ENCODE measurements around the gene AKAP10. TPM values are rescaled to one million over a fixed set of nuclear protein-coding genes. Genes with fewer than 3 reads are reported as not detected.

AKAP10 gene
- total and polyA plus RNA-seq, 2 of the 4 experiments (the other 2 are of a cell fraction), result 12.7 to 18.6 TPM

DNA sequence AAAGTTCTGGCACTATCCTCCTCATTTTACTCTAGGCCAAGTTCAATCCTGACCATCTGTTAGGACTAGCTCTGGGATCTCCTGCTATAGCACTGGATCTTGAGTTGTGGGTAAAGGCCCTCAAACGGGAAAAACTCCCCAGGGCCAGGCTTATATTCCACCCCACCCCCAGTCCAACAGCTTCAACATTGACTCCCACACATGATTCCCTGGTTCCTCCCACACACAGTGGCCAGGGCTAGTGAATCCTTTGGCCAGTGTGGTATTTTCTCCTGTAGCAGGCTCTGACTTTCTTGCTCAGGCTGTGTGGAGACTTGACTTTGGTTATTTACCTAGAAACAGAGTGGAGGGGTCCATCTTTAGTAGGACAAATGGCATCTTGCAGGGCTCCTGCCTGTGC lies 10.3 kb upstream of the AKAP10 start (continued):
- TF ChIP-seq SMC3 (IDR thresholded peaks at IDR 0.05; ENCODE audit: low read depth, low read length), result no peak
- TF ChIP-seq NFE2L2 (IDR thresholded peaks at IDR 0.05; ENCODE audit: low read depth, low read length), result no peak
- no peak for TF ChIP-seq CHD1 (IDR thresholded peaks at IDR 0.05; ENCODE audit: low read depth, low read length)
- TF ChIP-seq RFX5 (IDR thresholded peaks at IDR 0.05; ENCODE audit: low read depth, low read length), result no peak
- TF ChIP-seq MAFK (IDR thresholded peaks at IDR 0.05; ENCODE audit: low read depth, low read length), result no peak
- no peak for TF ChIP-seq RAD21 (IDR thresholded peaks at IDR 0.05; ENCODE audit: low read length)
